Testis (tissue), 2 donors: ENCODE data around the gene ZNF281.

Experiments
- POLR2A ChIP-seq: fragments of 450-650 bp; IDR thresholded peaks from one replicate; pipeline ENCODE4 v1.6.1; 2017; ENCODE audit warnings: antibody characterized with exemption, mild to moderate bottlenecking, moderate library complexity
- TF ChIP-seq, protein P1 (sequence below), 3 experiments: fragments of 450-650 bp in 2 of 3; fragments of 200-600 bp in 1 of 3; sonication (generic) in 1 of 3; IDR thresholded peaks; one replicate each; pipeline ENCODE4 v1.5.1; 2016 to 2019; ENCODE audit warnings: antibody characterized with exemption in 3 of 3, mild to moderate bottlenecking in 2 of 3, moderate library complexity in 1 of 3

DNA sequence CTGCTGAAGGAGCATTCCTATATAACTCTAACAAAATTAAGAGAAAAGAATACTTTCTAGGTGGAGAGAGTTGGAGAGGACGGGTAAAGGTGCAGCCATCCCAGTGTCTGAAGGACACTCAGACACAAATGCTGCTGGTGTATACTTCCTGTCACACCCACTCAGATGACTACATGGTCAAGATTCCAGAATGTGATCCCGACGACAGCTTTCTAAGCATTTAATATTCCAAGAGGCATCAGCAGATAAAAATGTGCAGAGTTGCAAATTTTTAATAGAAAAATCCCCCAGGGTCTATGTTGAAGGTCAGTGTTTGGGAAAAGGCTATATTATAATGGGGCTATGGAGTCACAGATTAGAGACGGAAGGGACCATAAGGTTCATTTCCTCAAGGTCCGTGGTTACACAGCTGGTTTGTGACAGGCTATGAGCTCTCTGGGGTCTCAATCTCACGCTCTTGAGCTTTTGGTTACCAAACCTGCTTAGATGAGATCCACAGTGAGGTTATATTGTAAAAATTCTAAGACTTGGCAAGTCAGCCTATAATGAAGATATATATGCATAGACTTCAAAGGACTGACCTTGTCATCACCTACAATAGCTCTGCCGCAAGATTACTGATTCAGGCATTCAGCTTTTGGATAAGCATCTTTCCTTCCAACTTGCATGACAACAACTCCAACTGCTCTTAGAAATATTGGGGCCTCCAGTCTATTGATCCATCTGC lies 35.1 kb downstream of the ZNF281 start:
- TF ChIP-seq, protein P1, sequence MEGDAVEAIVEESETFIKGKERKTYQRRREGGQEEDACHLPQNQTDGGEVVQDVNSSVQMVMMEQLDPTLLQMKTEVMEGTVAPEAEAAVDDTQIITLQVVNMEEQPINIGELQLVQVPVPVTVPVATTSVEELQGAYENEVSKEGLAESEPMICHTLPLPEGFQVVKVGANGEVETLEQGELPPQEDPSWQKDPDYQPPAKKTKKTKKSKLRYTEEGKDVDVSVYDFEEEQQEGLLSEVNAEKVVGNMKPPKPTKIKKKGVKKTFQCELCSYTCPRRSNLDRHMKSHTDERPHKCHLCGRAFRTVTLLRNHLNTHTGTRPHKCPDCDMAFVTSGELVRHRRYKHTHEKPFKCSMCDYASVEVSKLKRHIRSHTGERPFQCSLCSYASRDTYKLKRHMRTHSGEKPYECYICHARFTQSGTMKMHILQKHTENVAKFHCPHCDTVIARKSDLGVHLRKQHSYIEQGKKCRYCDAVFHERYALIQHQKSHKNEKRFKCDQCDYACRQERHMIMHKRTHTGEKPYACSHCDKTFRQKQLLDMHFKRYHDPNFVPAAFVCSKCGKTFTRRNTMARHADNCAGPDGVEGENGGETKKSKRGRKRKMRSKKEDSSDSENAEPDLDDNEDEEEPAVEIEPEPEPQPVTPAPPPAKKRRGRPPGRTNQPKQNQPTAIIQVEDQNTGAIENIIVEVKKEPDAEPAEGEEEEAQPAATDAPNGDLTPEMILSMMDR (IDR thresholded peaks at IDR 0.05): no peak
- no peak for TF ChIP-seq POLR2A
